Liver (tissue), 9 donors: ENCODE measurements around the gene WDFY3. TPM values are rescaled to one million over a fixed set of nuclear protein-coding genes. Genes with fewer than 3 reads are reported as not detected.

Experiments used
- DNase-seq: peaks from one replicate; pipeline ENCODE4 v3.0.0-alpha.2; 2017; ENCODE audit warnings: low spot score
- H3K27ac ChIP-seq, 2 donors: one replicate each; pipeline ENCODE4 v1.7.0; 2013; ENCODE audit warnings: inconsistent platforms in 2 of 2, low read length in 2 of 2, control low read depth in 1 of 2, low read depth in 1 of 2, mild to moderate bottlenecking in 1 of 2
- H3K27me3 ChIP-seq, 4 donors: one replicate each; pipeline versions ENCODE4 v1.6.1 to v1.7.0; 2013; ENCODE audit warnings: low read length in 3 of 4, inconsistent platforms in 1 of 4, mild to moderate bottlenecking in 1 of 4, moderate library complexity in 1 of 4; ENCODE audit not compliant: control insufficient read depth in 4 of 4, insufficient read depth in 4 of 4
- H3K36me3 ChIP-seq, 4 donors: one replicate each; pipeline versions ENCODE4 v1.6.1 to v1.7.0; 2013; ENCODE audit warnings: low read length in 3 of 4, mild to moderate bottlenecking in 3 of 4, low read depth in 1 of 4, moderate library complexity in 1 of 4; ENCODE audit not compliant: control insufficient read depth in 4 of 4, insufficient read depth in 3 of 4
- H3K4me1 ChIP-seq, 4 donors: one replicate each; pipeline versions ENCODE4 v1.6.1 to v1.7.0; 2013; ENCODE audit warnings: low read length in 3 of 4, mild to moderate bottlenecking in 3 of 4, moderate library complexity in 1 of 4; ENCODE audit not compliant: control insufficient read depth in 4 of 4, insufficient read depth in 4 of 4
- H3K4me3 ChIP-seq, 3 donors: one replicate each; pipeline versions ENCODE4 v1.6.1 to v1.7.0; 2013; ENCODE audit warnings: low read length in 3 of 3, control low read depth in 1 of 3, low read depth in 1 of 3, mild to moderate bottlenecking in 1 of 3
- H3K9ac ChIP-seq, 2 donors: one replicate each; pipeline ENCODE4 v1.7.0; 2013; ENCODE audit warnings: low read length in 2 of 2, mild to moderate bottlenecking in 2 of 2, moderate library complexity in 2 of 2, control low read depth in 1 of 2, low read depth in 1 of 2
- H3K9me3 ChIP-seq, 4 donors: one replicate each; pipeline versions ENCODE4 v1.6.1 to v1.7.0; 2013; ENCODE audit warnings: low read length in 3 of 4; ENCODE audit not compliant: control insufficient read depth in 4 of 4
- ATF3 ChIP-seq: IDR thresholded peaks from 2 replicates; pipeline ENCODE4 v1.6.1; 2016; ENCODE audit warnings: antibody characterized with exemption
- EGR1 ChIP-seq, 2 donors: IDR thresholded peaks; 2 replicates each; pipeline ENCODE4 v1.6.1; 2016 to 2018; ENCODE audit warnings: antibody characterized with exemption in 2 of 2, low read depth in 2 of 2
- FOXA1 ChIP-seq: IDR thresholded peaks from 2 replicates; pipeline ENCODE4 v1.6.1; 2016; ENCODE audit warnings: antibody characterized with exemption
- FOXA2 ChIP-seq: IDR thresholded peaks from 2 replicates; pipeline ENCODE4 v1.6.1; 2016; ENCODE audit warnings: antibody characterized with exemption
- GABPA ChIP-seq, 2 donors: IDR thresholded peaks in 1 of 2; conservative IDR thresholded peaks in 1 of 2; 2 replicates each; pipeline ENCODE4 v1.6.1; 2016; ENCODE audit warnings: antibody characterized with exemption in 2 of 2, mild to moderate bottlenecking in 1 of 2, moderate library complexity in 1 of 2
- HNF4A ChIP-seq, 2 donors: conservative IDR thresholded peaks; 2 replicates each; pipeline ENCODE4 v1.6.1; 2016; ENCODE audit warnings: antibody characterized with exemption in 2 of 2, mild to moderate bottlenecking in 2 of 2
- HNF4G ChIP-seq: IDR thresholded peaks from 2 replicates; pipeline ENCODE4 v1.6.1; 2016; ENCODE audit warnings: antibody characterized with exemption
- MAX ChIP-seq: IDR thresholded peaks from 2 replicates; pipeline ENCODE4 v1.6.1; 2016; ENCODE audit warnings: antibody characterized with exemption
- NR2F2 ChIP-seq: IDR thresholded peaks from 2 replicates; pipeline ENCODE4 v1.6.1; 2016; ENCODE audit warnings: antibody characterized with exemption
- RAD21 ChIP-seq, 2 donors: IDR thresholded peaks; 2 replicates each; pipeline ENCODE4 v1.6.1; 2016; ENCODE audit warnings: antibody characterized with exemption in 2 of 2, mild to moderate bottlenecking in 2 of 2
- REST ChIP-seq: IDR thresholded peaks from 2 replicates; pipeline ENCODE4 v1.6.1; 2016; ENCODE audit warnings: antibody characterized with exemption, mild to moderate bottlenecking
- RXRA ChIP-seq, 2 donors: IDR thresholded peaks; 2 replicates each; pipeline ENCODE4 v1.6.1; 2017 to 2018; ENCODE audit warnings: antibody characterized with exemption in 2 of 2, mild to moderate bottlenecking in 1 of 2
- SP1 ChIP-seq: IDR thresholded peaks from 2 replicates; pipeline ENCODE4 v1.6.1; 2018; ENCODE audit warnings: antibody characterized with exemption, mild to moderate bottlenecking
- TAF1 ChIP-seq: conservative IDR thresholded peaks from 2 replicates; pipeline ENCODE4 v1.6.1; 2016; ENCODE audit warnings: antibody characterized with exemption, mild to moderate bottlenecking
- ZBTB33 ChIP-seq: IDR thresholded peaks from 2 replicates; pipeline ENCODE4 v1.6.1; 2016; ENCODE audit warnings: antibody characterized with exemption
- WGBS: extraction: QIAGEN DNeasy Blood & Tissue Kit; methylation state at CpG from one replicate; pipeline ENCODE4 v1.1.7; 2013; 5-methylcytosine and 5-hydroxymethylcytosine counted together
- polyA plus RNA-seq, 2 donors: library from polyadenylated mRNA; stranded (reverse) in 1 of 2; unstranded in 1 of 2; fragments of 200-250 nt in 1 of 2; fragments of >200 nt in 1 of 2; fragmentation: Nextera tagmentation in 1 of 2; extraction: Ambion mirVana in 1 of 2; gene quantifications; one replicate each; pipeline versions ENCODE4 v1.2.1 to v1.2.3, GENCODE V29; 2013 to 2015
- total RNA-seq, 2 donors: library from RNA; depleted of rRNA; stranded (reverse); fragments of >200 nt; gene quantifications; one replicate each; pipeline ENCODE4 v1.2.3, GENCODE V29; 2014
- donor health status: healthy.
- donor health status: healthy.
- donor health status: healthy.
- donor health status: healthy.
- donor health status: healthy.

WDFY3 gene
- total and polyA plus RNA-seq, 4 donors, result 3.2 to 50.5 (median 19.2) TPM

- peaks cover 0 to 4% (median 1%) of the 10 kb centered on the region in 4 donors for H3K4me1 ChIP-seq
- H3K27ac ChIP-seq, result no peak overlapping the region
- H3K9ac ChIP-seq, result no peak overlapping the region
- no peak overlapping the region for H3K4me3 ChIP-seq
- DNase-seq, result no peak
- H3K36me3 ChIP-seq, result peaks cover 0 to 3% (median 0%) of the 10 kb centered on the region in 4 donors
- WGBS, result 84% methylated on average over 3 of the region's 3 CpGs
- no peaks in the 10 kb centered on the region for H3K27me3 ChIP-seq
- no peaks in the 10 kb centered on the region for H3K9me3 ChIP-seq
- TF ChIP-seq HNF4G (no peak), FOXA2 (no peak), SP1 (no peak), MAX (no peak), ZBTB33 (no peak), NR2F2 (no peak), EGR1 (IDR thresholded peaks at IDR 0.05; ENCODE audit: low read depth in 2 of 2) (no peak), GABPA (IDR thresholded peaks at IDR 0.05 in 1 of 2, conservative IDR thresholded peaks at IDR 0.05 in 1 of 2) (no peak), HNF4A (conservative IDR thresholded peaks at IDR 0.05) (no peak), RXRA (IDR thresholded peaks at IDR 0.05) (no peak)
These were observed 48.5 kb downstream of the WDFY3 start for GRCh38 chr4:84917869-84918600.

GRCh38 chr4:84917086-84917821 is 49.2 kb downstream of the WDFY3 start:
- peaks cover 0 to 3% (median 0%) of the 10 kb centered on the region in 4 donors for H3K36me3 ChIP-seq
- no peak overlapping the region for H3K27ac ChIP-seq
- DNase-seq, result no peak
- 78% methylated on average over 6 of the region's 6 CpGs for WGBS
- peaks cover 0 to 4% (median 1%) of the 10 kb centered on the region in 4 donors for H3K4me1 ChIP-seq
- no peak overlapping the region for H3K4me3 ChIP-seq
- no peaks in the 10 kb centered on the region for H3K9me3 ChIP-seq
- H3K9ac ChIP-seq, result no peak overlapping the region
- no peaks in the 10 kb centered on the region for H3K27me3 ChIP-seq
- TF ChIP-seq MAX (no peak), RXRA (IDR thresholded peaks at IDR 0.05) (no peak), REST (no peak), ATF3 (no peak), TAF1 (no peak), FOXA2 (no peak), FOXA1 (no peak), RAD21 (IDR thresholded peaks at IDR 0.05) (no peak), SP1 (no peak), ZBTB33 (no peak)
